GM15510 (cell line): ENCODE data around the gene GNGT2.

Source experiments
- POLR2A ChIP-seq: IDR thresholded peaks from 3 replicates; pipeline ENCODE4 v1.6.1; 2011; ENCODE audit warnings: borderline replicate concordance; ENCODE audit not compliant: insufficient read length; ENCODE audit errors: extremely low read depth

The GNGT2 gene

GRCh38 chr17:49165143-49165542, 45.2 kb downstream of the GNGT2 start:
- TF ChIP-seq POLR2A, result no peak

- TF ChIP-seq POLR2A, result no peak
Measured at GRCh38 chr17:49162866-49163265, 47.5 kb downstream of the GNGT2 start.

- no peak for TF ChIP-seq POLR2A
Measured at GRCh38 chr17:49157784-49158183, 52.6 kb downstream of the GNGT2 start.

GRCh38 chr17:49156256-49156655, 54.1 kb downstream of the GNGT2 start:
- TF ChIP-seq POLR2A, result no peak
